HG03342 (cell line): ENCODE data around the gene SERINC2.
"Not testable (repeated sequence)": the region's sequence is repeated elsewhere in the genome, so short reads cannot be mapped to it uniquely, and the experiment has no call there.

Experiments used
- ATAC-seq: cut with Tn5 transposase; IDR thresholded peaks from one replicate; pipeline ENCODE4 v1.9.1; 2021; ENCODE audit warnings: mild to moderate bottlenecking, moderate library complexity; ENCODE audit not compliant: unreplicated experiment

The SERINC2 gene

GRCh38 chr1:31453384-31454079 is 40.5 kb downstream of the SERINC2 start:
- ATAC-seq = no peak

- ATAC-seq = no peak
Observed at GRCh38 chr1:31458287-31458896, 45.4 kb downstream of the SERINC2 start.

DNA sequence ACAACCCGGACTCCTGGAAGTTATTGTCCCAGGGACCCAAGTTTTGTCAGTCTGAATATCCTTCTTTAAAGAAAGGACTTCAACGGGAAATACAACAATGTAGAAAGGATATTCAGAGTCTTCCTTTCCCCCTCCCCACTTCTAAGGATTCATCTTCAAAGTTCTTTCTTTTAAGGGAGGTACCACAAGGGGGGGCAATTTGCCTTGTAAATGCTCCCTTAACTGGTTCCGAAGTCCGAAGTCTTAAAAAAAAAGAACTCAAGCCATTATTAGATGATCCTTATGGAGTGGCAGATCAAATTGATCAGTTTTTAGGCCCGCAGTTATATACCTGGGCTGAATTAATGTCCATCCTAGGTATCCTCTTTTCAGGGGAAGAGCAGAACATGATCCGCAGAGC is 47.0 kb downstream of the SERINC2 start:
- no peak for ATAC-seq

- ATAC-seq = no peak
Observed at GRCh38 chr1:31467005-31467674, 54.1 kb downstream of the SERINC2 start.

DNA sequence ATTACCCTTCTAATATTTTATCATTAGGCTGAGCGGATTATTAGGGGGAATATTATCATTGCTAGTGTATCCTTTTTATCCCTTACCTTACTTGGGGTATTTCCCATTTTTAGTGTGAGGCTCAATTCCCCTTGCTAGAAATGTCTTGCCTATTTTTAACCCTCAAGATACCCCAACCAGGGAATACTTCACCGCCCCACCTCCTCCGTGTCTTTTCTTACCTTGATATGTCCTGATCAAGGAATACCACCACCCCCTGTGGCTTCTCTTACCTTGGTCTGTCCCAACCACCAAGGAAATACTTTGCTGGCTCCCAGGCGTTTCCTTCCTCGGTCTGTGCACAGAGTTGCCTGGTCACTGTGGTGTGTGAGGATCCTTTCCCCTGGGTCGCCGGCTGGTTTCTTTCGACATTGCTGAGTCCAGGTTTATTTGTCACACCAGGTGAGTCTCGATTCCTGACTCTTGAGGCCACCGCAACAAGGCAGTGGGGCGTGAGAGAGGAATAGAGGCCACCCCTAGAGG is 57.8 kb downstream of the SERINC2 start:
- ATAC-seq = no peak

- not testable (repeated sequence) for ATAC-seq
Observed at GRCh38 chr1:31471452-31472313, 58.7 kb downstream of the SERINC2 start.

DNA sequence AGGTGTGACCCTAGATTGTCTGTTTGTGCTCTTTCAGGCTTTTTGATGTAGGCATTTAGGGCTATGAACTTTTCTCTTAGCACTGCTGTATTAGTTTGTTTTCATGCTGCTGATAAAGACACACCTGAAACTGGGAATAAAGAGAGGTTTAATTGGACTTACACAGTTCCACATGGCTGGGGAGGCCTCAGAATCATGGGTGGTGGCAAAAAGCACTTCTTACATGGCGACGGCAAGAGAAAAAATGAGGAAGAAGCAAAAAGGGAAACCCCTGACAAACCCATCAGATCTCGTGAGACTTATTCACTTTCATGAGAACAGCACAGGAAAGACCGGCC is 59.3 kb downstream of the SERINC2 start:
- ATAC-seq = not testable (repeated sequence)

DNA sequence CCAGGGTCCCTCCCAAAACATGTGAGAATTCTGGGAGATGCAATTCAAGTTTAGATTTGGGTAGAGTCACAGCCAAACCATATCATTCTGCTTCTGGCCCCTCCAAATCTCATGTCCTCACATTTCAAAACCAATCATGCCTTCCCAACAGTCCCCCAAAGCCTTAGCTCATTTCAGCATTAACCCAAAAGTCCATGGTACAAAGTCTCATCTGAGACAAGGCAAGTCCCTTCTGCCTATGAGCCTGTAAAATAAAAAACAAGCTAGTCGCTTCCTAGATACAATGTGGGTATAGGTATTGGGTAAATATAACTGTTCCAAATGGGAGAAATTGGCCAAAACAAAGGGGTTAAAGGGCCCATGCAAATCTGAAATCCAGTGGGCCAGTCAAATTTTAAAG is 59.7 kb downstream of the SERINC2 start:
- ATAC-seq = not testable (repeated sequence)

- ATAC-seq = not testable (repeated sequence)
Observed at GRCh38 chr1:31473508-31473907, 60.5 kb downstream of the SERINC2 start.

DNA sequence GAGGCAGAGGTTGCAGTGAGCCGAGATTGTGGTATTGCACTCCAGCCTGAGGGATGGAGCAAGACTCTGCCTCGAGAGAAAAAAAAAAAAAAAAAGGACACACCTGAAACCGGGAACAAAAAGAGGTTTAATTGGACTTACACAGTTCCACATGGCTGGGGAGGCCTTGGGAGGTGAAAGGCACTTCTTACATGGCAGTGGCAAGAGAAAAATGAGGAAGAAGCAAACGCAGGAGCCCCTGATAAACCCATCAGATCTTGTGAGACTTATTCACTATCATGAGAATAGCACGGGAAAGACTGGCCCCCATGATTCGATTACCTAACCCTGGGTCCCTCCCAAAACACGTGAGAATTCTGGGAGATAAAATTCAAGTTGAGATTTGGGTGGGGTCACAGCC is 61.6 kb downstream of the SERINC2 start:
- not testable (repeated sequence) for ATAC-seq

DNA sequence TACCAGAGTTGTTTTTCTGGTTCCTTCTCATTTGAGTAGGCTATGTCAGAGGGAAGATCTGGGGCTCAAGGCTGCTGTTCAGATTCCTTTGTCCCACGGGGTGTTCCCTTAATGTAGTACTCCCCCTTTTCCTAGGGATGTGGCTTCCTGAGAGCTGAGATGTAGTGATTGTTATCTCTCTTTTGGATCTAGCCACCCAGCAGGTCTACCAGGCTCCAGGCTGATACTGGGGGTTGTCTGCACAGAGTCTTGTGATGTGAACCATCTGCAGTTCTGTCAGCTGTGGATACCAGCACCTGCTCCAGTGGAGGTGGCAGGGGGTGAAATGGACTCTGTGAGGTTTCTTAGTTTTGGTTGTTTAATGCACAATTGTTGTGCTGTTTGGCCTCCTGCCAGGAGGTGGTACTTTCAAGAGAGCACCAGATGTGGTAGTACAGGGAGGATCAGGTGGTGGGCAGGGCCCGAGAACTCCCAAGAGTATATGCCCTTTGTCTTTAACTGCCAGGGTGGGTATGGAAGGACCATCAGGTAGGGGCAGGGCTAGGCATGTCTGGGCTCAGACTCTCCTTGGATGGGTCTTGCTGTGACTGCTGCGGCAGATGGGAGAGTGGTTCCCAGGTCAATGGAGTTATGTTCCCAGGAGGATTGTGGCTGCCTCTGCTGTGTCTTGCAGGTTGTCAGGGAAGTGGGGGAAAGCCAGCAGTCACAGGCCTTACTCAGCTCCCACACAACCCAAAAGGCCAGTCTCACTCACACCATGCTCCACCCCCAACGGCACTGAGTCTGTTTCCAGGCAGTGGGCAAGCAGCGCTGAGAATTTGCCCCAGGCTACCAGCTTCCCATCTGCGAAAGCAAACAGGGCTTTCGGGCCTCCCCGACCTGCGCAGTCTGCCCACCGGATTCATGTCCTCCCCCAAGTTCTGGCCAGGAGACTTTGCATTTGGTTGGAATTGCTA is 64.2 kb downstream of the SERINC2 start:
- peak; percentile 70 for ATAC-seq

GRCh38 chr1:31478167-31478566 is 65.2 kb downstream of the SERINC2 start:
- ATAC-seq = no peak

DNA sequence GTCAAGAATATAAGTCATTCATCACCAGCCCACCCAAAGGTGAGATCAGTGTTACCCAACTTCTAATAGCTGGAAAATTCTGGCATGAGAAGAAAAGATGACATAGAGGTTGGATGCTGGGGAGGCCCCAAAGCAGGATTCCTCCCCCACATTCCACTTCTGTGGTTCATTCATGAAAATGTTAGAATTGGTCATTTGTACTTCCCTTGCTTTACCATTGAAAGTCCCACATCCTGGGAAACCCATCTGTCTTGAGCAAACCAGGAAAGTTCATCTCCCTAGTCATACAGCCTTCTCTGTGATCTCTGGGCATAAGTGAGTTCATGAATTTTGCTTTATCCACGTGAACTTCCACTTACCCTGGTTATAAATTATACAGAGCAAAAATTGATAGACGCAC is 66.8 kb downstream of the SERINC2 start:
- no peak for ATAC-seq

DNA sequence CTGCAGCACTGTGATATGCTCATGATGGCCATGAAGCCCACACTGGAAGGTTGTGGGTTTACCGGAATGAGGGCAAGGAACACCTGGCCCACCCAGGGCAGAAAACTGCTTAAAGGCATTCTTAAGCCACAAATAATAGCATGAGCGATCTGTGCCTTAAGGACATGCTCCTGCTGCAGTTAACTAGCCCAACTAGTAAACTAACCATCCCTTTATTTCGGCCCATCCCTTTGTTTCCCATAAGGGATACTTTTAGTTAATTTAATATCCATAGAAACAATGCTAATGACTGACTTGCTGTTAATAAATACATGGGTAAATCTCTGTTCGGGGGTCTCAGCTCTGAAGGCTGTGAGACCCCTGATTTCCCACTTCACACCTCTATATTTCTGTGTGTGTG is 67.4 kb downstream of the SERINC2 start:
- ATAC-seq = not testable (repeated sequence)

DNA sequence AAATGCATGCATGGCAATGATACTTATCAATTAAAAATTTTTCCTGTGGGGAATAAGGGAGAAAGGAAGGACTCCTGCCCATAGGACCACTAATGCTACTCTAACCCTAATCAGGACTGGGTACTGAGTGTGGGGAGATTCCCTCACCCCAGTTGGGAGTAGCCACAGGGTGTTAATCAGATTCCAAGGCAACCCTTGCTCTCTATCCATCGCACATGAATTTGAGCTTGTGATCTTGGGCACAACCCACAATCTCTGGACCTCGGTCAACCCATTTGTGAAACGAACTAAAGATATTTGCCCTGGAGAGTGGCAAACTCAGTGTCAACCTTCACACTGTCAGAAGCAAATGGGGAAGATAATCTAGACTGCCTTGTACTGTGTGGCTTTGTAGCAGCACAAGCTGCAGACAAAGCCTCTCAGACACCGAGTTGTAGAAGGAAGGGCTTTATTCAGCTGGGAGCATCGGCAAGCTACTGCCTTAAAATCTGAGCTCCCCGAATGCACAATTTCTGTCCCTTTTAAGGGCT is 69.5 kb downstream of the SERINC2 start:
- no peak for ATAC-seq

- ATAC-seq = peak; percentile 79
Observed at GRCh38 chr1:31483012-31483946, 70.3 kb downstream of the SERINC2 start.
